ENCODE measurements around the gene VANGL2. TPM values are rescaled to one million over a fixed set of nuclear protein-coding genes. Genes with fewer than 3 reads are reported as not detected.

VANGL2 gene
- total and polyA plus RNA-seq, 2 experiments from 2014 or later, result 17.7 to 51.3 TPM

DNA sequence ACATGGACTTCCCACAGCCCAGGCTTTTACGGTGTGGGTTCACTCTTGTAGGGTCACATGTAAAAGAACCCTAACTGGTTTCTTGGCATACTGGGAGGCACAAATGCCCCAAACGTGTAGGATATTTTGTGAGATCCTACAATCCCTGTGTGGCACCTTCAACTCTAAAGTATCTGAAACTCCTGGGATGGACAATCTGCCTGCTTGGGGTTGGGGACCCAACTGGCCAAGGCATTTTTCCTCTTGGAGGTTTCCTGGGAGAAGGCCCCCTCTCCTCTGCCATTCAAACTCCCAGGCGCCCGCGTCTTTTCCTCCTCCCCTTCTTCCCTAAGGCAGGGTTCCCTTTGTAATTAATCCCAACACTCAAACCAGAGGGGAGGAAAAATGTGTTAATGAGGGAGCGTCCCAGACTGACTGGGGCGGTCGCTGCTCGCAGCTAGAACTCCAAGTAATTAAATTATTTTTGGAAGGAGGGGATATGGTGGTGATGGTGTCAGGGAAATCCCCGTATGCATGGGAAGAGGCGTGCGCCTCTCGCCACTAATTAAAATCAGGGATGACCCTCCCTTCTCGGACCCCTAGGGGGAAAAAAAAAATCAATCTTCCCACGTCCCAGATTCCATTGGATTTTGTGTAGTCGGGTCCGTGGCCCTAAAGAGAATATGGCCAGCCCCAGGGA lies 681 bp upstream of the VANGL2 start:
- Histone ChIP-seq H3K27ac (ENCODE audit: low read depth) (peak overlapping the region; percentile 99), H3F3A (replicated peaks; ENCODE audit: low read depth) (peaks cover 12% of the 10 kb centered on the region; the same call in 1 of the 2 replicates), H3K79me2 (replicated peaks; ENCODE audit: insufficient read depth) (peaks cover 42% of the 10 kb centered on the region), H3K36me3 (ENCODE audit: insufficient read depth) (no peaks in the 10 kb centered on the region), H4K20me1 (replicated peaks; ENCODE audit: insufficient read depth) (peaks cover 17% of the 10 kb centered on the region; the same call in 1 of the 2 replicates), H3K4me2 (peak overlapping the region; percentile 83), H3K4me1 (ENCODE audit: insufficient read depth) (peaks cover 49% of the 10 kb centered on the region), H3K27me3 (ENCODE audit: insufficient read depth) (no peaks in the 10 kb centered on the region), H2AFZ (peak overlapping the region; percentile 90; the same call in 1 of the 2 replicates), H3K4me3 (peak overlapping the region; percentile 70), H3K9me2 (ENCODE audit: insufficient read depth) (no peaks in the 10 kb centered on the region)
- no peaks in the 10 kb centered on the region for H3K36me3 Mint-ChIP-seq (ENCODE audit: low read depth)
- DNase-seq (ENCODE audit: low spot score) (peak; percentile 80), ATAC-seq (peak; percentile 48)
- TF ChIP-seq, protein P1, sequence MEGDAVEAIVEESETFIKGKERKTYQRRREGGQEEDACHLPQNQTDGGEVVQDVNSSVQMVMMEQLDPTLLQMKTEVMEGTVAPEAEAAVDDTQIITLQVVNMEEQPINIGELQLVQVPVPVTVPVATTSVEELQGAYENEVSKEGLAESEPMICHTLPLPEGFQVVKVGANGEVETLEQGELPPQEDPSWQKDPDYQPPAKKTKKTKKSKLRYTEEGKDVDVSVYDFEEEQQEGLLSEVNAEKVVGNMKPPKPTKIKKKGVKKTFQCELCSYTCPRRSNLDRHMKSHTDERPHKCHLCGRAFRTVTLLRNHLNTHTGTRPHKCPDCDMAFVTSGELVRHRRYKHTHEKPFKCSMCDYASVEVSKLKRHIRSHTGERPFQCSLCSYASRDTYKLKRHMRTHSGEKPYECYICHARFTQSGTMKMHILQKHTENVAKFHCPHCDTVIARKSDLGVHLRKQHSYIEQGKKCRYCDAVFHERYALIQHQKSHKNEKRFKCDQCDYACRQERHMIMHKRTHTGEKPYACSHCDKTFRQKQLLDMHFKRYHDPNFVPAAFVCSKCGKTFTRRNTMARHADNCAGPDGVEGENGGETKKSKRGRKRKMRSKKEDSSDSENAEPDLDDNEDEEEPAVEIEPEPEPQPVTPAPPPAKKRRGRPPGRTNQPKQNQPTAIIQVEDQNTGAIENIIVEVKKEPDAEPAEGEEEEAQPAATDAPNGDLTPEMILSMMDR (conservative IDR thresholded peaks at IDR 0.05; ENCODE audit: low read depth in 2 of 2), result peak in 1 of 2 experiments; percentile 11; a peak in 1 of 4 replicates
- TF ChIP-seq, protein P2, sequence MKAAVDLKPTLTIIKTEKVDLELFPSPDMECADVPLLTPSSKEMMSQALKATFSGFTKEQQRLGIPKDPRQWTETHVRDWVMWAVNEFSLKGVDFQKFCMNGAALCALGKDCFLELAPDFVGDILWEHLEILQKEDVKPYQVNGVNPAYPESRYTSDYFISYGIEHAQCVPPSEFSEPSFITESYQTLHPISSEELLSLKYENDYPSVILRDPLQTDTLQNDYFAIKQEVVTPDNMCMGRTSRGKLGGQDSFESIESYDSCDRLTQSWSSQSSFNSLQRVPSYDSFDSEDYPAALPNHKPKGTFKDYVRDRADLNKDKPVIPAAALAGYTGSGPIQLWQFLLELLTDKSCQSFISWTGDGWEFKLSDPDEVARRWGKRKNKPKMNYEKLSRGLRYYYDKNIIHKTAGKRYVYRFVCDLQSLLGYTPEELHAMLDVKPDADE (IDR thresholded peaks at IDR 0.05), result no peak
- peak overlapping the region; percentile 88 for H3K27ac Mint-ChIP-seq
- peak overlapping the region; percentile 68 for H3K4me3 Mint-ChIP-seq
- H3K9me3 Mint-ChIP-seq, result no peaks in the 10 kb centered on the region
- peaks cover 50% of the 10 kb centered on the region for H3K4me1 Mint-ChIP-seq
- H3K27me3 Mint-ChIP-seq (ENCODE audit: insufficient read depth, low read depth, poor library complexity), result peaks cover 10% of the 10 kb centered on the region

DNA sequence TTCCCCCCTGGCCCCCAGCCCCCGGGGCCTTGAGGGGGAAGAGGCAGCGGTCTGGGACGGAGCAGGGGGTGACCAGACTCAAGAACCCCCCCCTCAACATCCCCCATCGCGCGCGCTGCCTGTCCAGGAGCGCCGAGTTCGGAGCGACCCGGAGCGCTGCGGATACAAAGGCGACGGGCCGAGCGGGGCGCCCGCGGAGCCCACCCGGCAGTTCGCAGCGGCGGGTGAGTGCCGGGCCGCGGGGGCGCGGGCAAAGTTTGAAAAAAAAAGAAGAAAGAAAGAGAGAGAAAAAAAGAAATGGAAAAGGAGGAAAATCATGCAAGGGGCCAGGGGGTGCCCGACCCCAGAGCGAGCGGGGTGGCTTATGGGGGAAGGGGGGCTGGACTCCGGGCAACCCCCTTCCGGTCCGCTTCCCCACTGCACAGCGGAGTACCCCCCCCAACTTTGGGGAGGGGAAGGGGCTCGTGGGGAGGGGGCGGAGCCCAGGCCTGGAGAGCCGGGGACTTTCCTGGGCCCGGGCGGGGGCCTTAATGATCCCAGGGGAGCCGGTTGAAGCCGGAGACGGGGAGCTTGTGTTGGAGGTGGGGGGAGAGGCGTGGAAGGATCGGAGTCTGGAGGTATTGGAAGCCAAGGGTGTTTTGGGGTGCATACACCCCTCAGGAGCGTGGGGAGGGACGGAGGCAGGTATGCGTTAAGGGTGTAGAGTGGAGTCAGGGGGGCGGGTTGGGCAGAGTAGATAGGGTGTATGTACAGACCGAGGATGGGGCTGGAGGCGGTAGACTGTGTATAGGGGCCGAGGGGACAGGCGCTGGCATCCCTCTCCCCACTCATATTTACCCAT lies 502 bp downstream of the VANGL2 start:
- Histone ChIP-seq H2AFZ (peak overlapping the region; percentile 72; the same call in 1 of the 2 replicates), H3K4me3 (peak overlapping the region; percentile 99), H3K27me3 (ENCODE audit: insufficient read depth) (no peaks in the 10 kb centered on the region), H3K79me2 (replicated peaks; ENCODE audit: insufficient read depth) (peaks cover 54% of the 10 kb centered on the region), H3K36me3 (ENCODE audit: insufficient read depth) (no peaks in the 10 kb centered on the region), H3K9me2 (ENCODE audit: insufficient read depth) (no peaks in the 10 kb centered on the region), H3F3A (replicated peaks; ENCODE audit: low read depth) (peaks cover 12% of the 10 kb centered on the region; the same call in 1 of the 2 replicates), H3K4me1 (ENCODE audit: insufficient read depth) (peaks cover 54% of the 10 kb centered on the region), H4K20me1 (replicated peaks; ENCODE audit: insufficient read depth) (peaks cover 17% of the 10 kb centered on the region; the same call in 1 of the 2 replicates), H3K27ac (ENCODE audit: low read depth) (peak overlapping the region; percentile 98), H3K4me2 (peak overlapping the region; percentile 100)
- H3K4me1 Mint-ChIP-seq, result peaks cover 60% of the 10 kb centered on the region
- peak overlapping the region; percentile 81 for H3K4me3 Mint-ChIP-seq
- H3K36me3 Mint-ChIP-seq (ENCODE audit: low read depth), result peaks cover 3% of the 10 kb centered on the region; the same call in 1 of the 3 replicates
- ATAC-seq, result peak; percentile 53
- no peaks in the 10 kb centered on the region for H3K9me3 Mint-ChIP-seq
- peak; percentile 82 for DNase-seq (ENCODE audit: low spot score)
- peaks cover 10% of the 10 kb centered on the region for H3K27me3 Mint-ChIP-seq (ENCODE audit: insufficient read depth, low read depth, poor library complexity)
- peak overlapping the region; percentile 6 for H3K27ac Mint-ChIP-seq
- no peak for TF ChIP-seq NANOG (IDR thresholded peaks at IDR 0.05; ENCODE audit: borderline replicate concordance)
- TF ChIP-seq JUNB (IDR thresholded peaks at IDR 0.05; ENCODE audit: unreplicated experiment), result no peak
- TF ChIP-seq, protein P3, sequence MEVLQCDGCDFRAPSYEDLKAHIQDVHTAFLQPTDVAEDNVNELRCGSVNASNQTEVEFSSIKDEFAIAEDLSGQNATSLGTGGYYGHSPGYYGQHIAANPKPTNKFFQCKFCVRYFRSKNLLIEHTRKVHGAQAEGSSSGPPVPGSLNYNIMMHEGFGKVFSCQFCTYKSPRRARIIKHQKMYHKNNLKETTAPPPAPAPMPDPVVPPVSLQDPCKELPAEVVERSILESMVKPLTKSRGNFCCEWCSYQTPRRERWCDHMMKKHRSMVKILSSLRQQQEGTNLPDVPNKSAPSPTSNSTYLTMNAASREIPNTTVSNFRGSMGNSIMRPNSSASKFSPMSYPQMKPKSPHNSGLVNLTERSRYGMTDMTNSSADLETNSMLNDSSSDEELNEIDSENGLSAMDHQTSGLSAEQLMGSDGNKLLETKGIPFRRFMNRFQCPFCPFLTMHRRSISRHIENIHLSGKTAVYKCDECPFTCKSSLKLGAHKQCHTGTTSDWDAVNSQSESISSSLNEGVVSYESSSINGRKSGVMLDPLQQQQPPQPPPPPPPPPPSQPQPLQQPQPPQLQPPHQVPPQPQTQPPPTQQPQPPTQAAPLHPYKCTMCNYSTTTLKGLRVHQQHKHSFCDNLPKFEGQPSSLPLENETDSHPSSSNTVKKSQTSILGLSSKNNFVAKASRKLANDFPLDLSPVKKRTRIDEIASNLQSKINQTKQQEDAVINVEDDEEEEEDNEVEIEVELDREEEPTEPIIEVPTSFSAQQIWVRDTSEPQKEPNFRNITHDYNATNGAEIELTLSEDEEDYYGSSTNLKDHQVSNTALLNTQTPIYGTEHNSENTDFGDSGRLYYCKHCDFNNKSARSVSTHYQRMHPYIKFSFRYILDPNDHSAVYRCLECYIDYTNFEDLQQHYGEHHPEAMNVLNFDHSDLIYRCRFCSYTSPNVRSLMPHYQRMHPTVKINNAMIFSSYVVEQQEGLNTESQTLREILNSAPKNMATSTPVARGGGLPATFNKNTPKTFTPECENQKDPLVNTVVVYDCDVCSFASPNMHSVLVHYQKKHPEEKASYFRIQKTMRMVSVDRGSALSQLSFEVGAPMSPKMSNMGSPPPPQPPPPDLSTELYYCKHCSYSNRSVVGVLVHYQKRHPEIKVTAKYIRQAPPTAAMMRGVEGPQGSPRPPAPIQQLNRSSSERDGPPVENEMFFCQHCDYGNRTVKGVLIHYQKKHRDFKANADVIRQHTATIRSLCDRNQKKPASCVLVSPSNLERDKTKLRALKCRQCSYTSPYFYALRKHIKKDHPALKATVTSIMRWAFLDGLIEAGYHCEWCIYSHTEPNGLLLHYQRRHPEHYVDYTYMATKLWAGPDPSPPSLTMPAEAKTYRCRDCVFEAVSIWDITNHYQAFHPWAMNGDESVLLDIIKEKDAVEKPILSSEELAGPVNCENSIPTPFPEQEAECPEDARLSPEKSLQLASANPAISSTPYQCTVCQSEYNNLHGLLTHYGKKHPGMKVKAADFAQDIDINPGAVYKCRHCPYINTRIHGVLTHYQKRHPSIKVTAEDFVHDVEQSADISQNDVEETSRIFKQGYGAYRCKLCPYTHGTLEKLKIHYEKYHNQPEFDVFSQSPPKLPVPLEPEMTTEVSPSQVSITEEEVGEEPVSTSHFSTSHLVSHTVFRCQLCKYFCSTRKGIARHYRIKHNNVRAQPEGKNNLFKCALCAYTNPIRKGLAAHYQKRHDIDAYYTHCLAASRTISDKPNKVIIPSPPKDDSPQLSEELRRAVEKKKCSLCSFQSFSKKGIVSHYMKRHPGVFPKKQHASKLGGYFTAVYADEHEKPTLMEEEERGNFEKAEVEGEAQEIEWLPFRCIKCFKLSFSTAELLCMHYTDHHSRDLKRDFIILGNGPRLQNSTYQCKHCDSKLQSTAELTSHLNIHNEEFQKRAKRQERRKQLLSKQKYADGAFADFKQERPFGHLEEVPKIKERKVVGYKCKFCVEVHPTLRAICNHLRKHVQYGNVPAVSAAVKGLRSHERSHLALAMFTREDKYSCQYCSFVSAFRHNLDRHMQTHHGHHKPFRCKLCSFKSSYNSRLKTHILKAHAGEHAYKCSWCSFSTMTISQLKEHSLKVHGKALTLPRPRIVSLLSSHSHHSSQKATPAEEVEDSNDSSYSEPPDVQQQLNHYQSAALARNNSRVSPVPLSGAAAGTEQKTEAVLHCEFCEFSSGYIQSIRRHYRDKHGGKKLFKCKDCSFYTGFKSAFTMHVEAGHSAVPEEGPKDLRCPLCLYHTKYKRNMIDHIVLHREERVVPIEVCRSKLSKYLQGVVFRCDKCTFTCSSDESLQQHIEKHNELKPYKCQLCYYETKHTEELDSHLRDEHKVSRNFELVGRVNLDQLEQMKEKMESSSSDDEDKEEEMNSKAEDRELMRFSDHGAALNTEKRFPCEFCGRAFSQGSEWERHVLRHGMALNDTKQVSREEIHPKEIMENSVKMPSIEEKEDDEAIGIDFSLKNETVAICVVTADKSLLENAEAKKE (CRISPR knock-in tag; IDR thresholded peaks at IDR 0.05), result no peak

Measured in GM23338 (cell line).